HG02678 (cell line): ENCODE measurements around the gene PALLD.
"Not testable (repeated sequence)": the region's sequence is repeated elsewhere in the genome, so short reads cannot be mapped to it uniquely, and the experiment has no call there.

Experiments
- ATAC-seq: cut with Tn5 transposase; IDR thresholded peaks from one replicate; pipeline ENCODE4 v1.9.1; 2021; ENCODE audit warnings: mild to moderate bottlenecking, moderate library complexity; ENCODE audit not compliant: unreplicated experiment

The PALLD gene

GRCh38 chr4:168804146-168804545 lies 307.3 kb downstream of the PALLD start:
- ATAC-seq = no peak

GRCh38 chr4:168805341-168805740 lies 308.5 kb downstream of the PALLD start:
- no peak for ATAC-seq

GRCh38 chr4:168806247-168806646 lies 309.4 kb downstream of the PALLD start:
- not testable (repeated sequence) for ATAC-seq

- ATAC-seq = no peak
These were observed 314.4 kb downstream of the PALLD start for GRCh38 chr4:168811207-168811606.

GRCh38 chr4:168811786-168812651 lies 315.2 kb downstream of the PALLD start:
- no peak for ATAC-seq

GRCh38 chr4:168812806-168813205 lies 316.0 kb downstream of the PALLD start:
- ATAC-seq = no peak

- ATAC-seq = no peak
These were observed 317.0 kb downstream of the PALLD start for GRCh38 chr4:168813890-168814289.

GRCh38 chr4:168815379-168816345 lies 318.8 kb downstream of the PALLD start:
- ATAC-seq = no peak

- no peak for ATAC-seq
These were observed 320.5 kb downstream of the PALLD start for GRCh38 chr4:168817370-168817769.

- ATAC-seq = no peak
These were observed 325.6 kb downstream of the PALLD start for GRCh38 chr4:168822481-168822880.

- no peak for ATAC-seq
These were observed 329.1 kb downstream of the PALLD start for GRCh38 chr4:168825975-168826374.

- no peak for ATAC-seq
These were observed 329.8 kb downstream of the PALLD start for GRCh38 chr4:168826620-168827019.

GRCh38 chr4:168830777-168831512 lies 334.1 kb downstream of the PALLD start:
- no peak for ATAC-seq

GRCh38 chr4:168831585-168831918 lies 334.7 kb downstream of the PALLD start:
- ATAC-seq = no peak

GRCh38 chr4:168831919-168832762 lies 335.3 kb downstream of the PALLD start:
- ATAC-seq = peak; percentile 92

- ATAC-seq = no peak
These were observed 336.1 kb downstream of the PALLD start for GRCh38 chr4:168832763-168833575.

- no peak for ATAC-seq
These were observed 337.0 kb downstream of the PALLD start for GRCh38 chr4:168833881-168834280.

- no peak for ATAC-seq
These were observed 339.1 kb downstream of the PALLD start for GRCh38 chr4:168835880-168836454.

- ATAC-seq = no peak
These were observed 339.6 kb downstream of the PALLD start for GRCh38 chr4:168836490-168836889.
